GM19455 (cell line): ENCODE results near the gene SREBF2.

ENCODE experiments used
- ATAC-seq: cut with Tn5 transposase; IDR thresholded peaks from one replicate; pipeline ENCODE4 v1.9.1; 2021; ENCODE audit not compliant: unreplicated experiment

SREBF2 gene

GRCh38 chr22:41917903-41918791, 85.2 kb downstream of the SREBF2 start:
- no peak for ATAC-seq

GRCh38 chr22:41919357-41920224, 86.7 kb downstream of the SREBF2 start:
- peak; percentile 35 for ATAC-seq

GRCh38 chr22:41920271-41920976, 87.5 kb downstream of the SREBF2 start:
- ATAC-seq: peak; percentile 25

GRCh38 chr22:41922328-41922727, 89.4 kb downstream of the SREBF2 start:
- ATAC-seq: no peak

GRCh38 chr22:41922940-41923594, 90.2 kb downstream of the SREBF2 start:
- ATAC-seq: no peak

GRCh38 chr22:41923595-41924276, 90.8 kb downstream of the SREBF2 start:
- no peak for ATAC-seq

GRCh38 chr22:41925783-41926460, 93.0 kb downstream of the SREBF2 start:
- peak; percentile 47 for ATAC-seq

GRCh38 chr22:41927813-41928212, 94.9 kb downstream of the SREBF2 start:
- no peak for ATAC-seq

- ATAC-seq: no peak
These were observed 95.9 kb downstream of the SREBF2 start for GRCh38 chr22:41928593-41929417.

GRCh38 chr22:41929418-41929810, 96.5 kb downstream of the SREBF2 start:
- no peak for ATAC-seq

- no peak for ATAC-seq
These were observed 98.9 kb downstream of the SREBF2 start for GRCh38 chr22:41931701-41932269.

- no peak for ATAC-seq
These were observed 99.4 kb downstream of the SREBF2 start for GRCh38 chr22:41932353-41932752.

GRCh38 chr22:41933411-41934177, 100.7 kb downstream of the SREBF2 start:
- no peak for ATAC-seq

GRCh38 chr22:41934284-41935014, 101.5 kb downstream of the SREBF2 start:
- ATAC-seq: no peak

GRCh38 chr22:41935015-41935351, 102.1 kb downstream of the SREBF2 start:
- ATAC-seq: no peak

GRCh38 chr22:41935509-41935908, 102.6 kb downstream of the SREBF2 start:
- no peak for ATAC-seq

- no peak for ATAC-seq
These were observed 103.9 kb downstream of the SREBF2 start for GRCh38 chr22:41936894-41937169.
